Measurements from ENCODE around the gene NACC1. TPM values are rescaled to one million over a fixed set of nuclear protein-coding genes. Genes with fewer than 3 reads are reported as not detected.

The NACC1 gene
- total RNA-seq, 1 experiment from 2014 or later, result 237 TPM

- TF ChIP-seq AR (CRISPR knock-in tag; IDR thresholded peaks at IDR 0.05) (no peak), ETV6 (CRISPR knock-in tag; IDR thresholded peaks at IDR 0.05) (no peak), ZBTB21 (CRISPR knock-in tag; IDR thresholded peaks at IDR 0.05; ENCODE audit: borderline replicate concordance) (no peak)
These were observed 20.3 kb downstream of the NACC1 start (continued) for GRCh38 chr19:13138171-13138915.

- TF ChIP-seq GRHL2 (CRISPR knock-in tag; IDR thresholded peaks at IDR 0.05; ENCODE audit: insufficient replicate concordance, severe bottlenecking) (no peak), USF2 (CRISPR knock-in tag; IDR thresholded peaks at IDR 0.05) (no peak), CDX4 (CRISPR knock-in tag; IDR thresholded peaks at IDR 0.05; ENCODE audit: borderline replicate concordance) (no peak), ATF6 (CRISPR knock-in tag; IDR thresholded peaks at IDR 0.05) (no peak), SMAD3 (CRISPR knock-in tag; IDR thresholded peaks at IDR 0.05; ENCODE audit: borderline replicate concordance) (no peak), AFF4 (CRISPR knock-in tag; IDR thresholded peaks at IDR 0.05; ENCODE audit: borderline replicate concordance) (no peak), NFYB (CRISPR knock-in tag; conservative IDR thresholded peaks at IDR 0.05; ENCODE audit: low read depth) (no peak), TEAD1 (CRISPR knock-in tag; IDR thresholded peaks at IDR 0.05) (no peak), IRF2 (CRISPR knock-in tag; IDR thresholded peaks at IDR 0.05; ENCODE audit: borderline replicate concordance, low read depth) (no peak), ZSCAN18 (CRISPR knock-in tag; IDR thresholded peaks at IDR 0.05) (no peak), RELA (CRISPR knock-in tag; IDR thresholded peaks at IDR 0.05; ENCODE audit: borderline replicate concordance) (no peak), EMX1 (CRISPR knock-in tag; IDR thresholded peaks at IDR 0.05) (no peak)
- POLR2A ChIA-PET, result interaction anchor here (0.9 to 1.4 kb wide), 2 partner anchors 14 to 26 kb away, joined by 3 read pairs; no protein-coding TSS in a partner anchor
- no peak overlapping the region for H3K27ac Mint-ChIP-seq
- no peak for DNase-seq (ENCODE audit: low spot score)
- H3K9me3 Mint-ChIP-seq, result no peaks in the 10 kb centered on the region
- ATAC-seq, result no peak
- H3K36me3 Mint-ChIP-seq, result peaks cover 31% of the 10 kb centered on the region
- H3K4me3 Mint-ChIP-seq, result no peak overlapping the region
- no peaks in the 10 kb centered on the region for H3K27me3 Mint-ChIP-seq (ENCODE audit: low read depth)
- CTCF ChIA-PET, result interaction anchor here (1.6 kb wide), 1 partner anchor 12 kb away, joined by 5 read pairs; the partner anchor contains the start of genes IER2 and STX10
- peaks cover 8% of the 10 kb centered on the region for H3K4me1 Mint-ChIP-seq
These were observed 20.8 kb downstream of the NACC1 start for GRCh38 chr19:13138916-13139198.
